Liver (tissue), 3 donors: ENCODE data around the gene CDK5RAP2.

Experiments
- ATF3 ChIP-seq: IDR thresholded peaks from 2 replicates; pipeline ENCODE4 v1.6.1; 2016; ENCODE audit warnings: antibody characterized with exemption
- CTCF ChIP-seq: fragments of 150-350 bp; IDR thresholded peaks from 2 replicates; pipeline ENCODE4 v1.5.1; 2017; ENCODE audit warnings: improper control_type of control experiment, low read depth, low read length; ENCODE audit not compliant: missing input control
- JUND ChIP-seq, 2 donors: IDR thresholded peaks; 2 replicates each; pipeline ENCODE4 v1.6.1; 2016; ENCODE audit warnings: antibody characterized with exemption in 2 of 2
- RAD21 ChIP-seq, 2 donors: IDR thresholded peaks; 2 replicates each; pipeline ENCODE4 v1.6.1; 2016; ENCODE audit warnings: antibody characterized with exemption in 2 of 2, mild to moderate bottlenecking in 2 of 2
- TAF1 ChIP-seq: conservative IDR thresholded peaks from 2 replicates; pipeline ENCODE4 v1.6.1; 2016; ENCODE audit warnings: antibody characterized with exemption, mild to moderate bottlenecking
- ZBTB33 ChIP-seq: IDR thresholded peaks from 2 replicates; pipeline ENCODE4 v1.6.1; 2016; ENCODE audit warnings: antibody characterized with exemption
- donor health status: healthy.
- donor health status: healthy.

- no peak for TF ChIP-seq CTCF
- TF ChIP-seq TAF1 = no peak
- no peak for TF ChIP-seq RAD21 (IDR thresholded peaks at IDR 0.05)
- no peak for TF ChIP-seq ZBTB33
- no peak for TF ChIP-seq JUND (IDR thresholded peaks at IDR 0.05)
- no peak for TF ChIP-seq ATF3
Measured at GRCh38 chr9:120416781-120417427, 163.1 kb downstream of the CDK5RAP2 start.
